HG03060 (cell line): ENCODE data around the gene FAM193A.
"Not testable (repeated sequence)": the region's sequence is repeated elsewhere in the genome, so short reads cannot be mapped to it uniquely, and the experiment has no call there.

Experiments
- ATAC-seq: cut with Tn5 transposase; IDR thresholded peaks from one replicate; pipeline ENCODE4 v1.9.1; 2021; ENCODE audit warnings: low read depth, moderate number of reproducible peaks; ENCODE audit not compliant: unreplicated experiment

FAM193A gene

GRCh38 chr4:2574009-2574408 is 37.6 kb downstream of the FAM193A start:
- ATAC-seq = no peak

GRCh38 chr4:2574863-2575262 is 38.4 kb downstream of the FAM193A start:
- ATAC-seq = no peak

- ATAC-seq = no peak
Observed at GRCh38 chr4:2576290-2576689, 39.8 kb downstream of the FAM193A start.

GRCh38 chr4:2578106-2578505 is 41.7 kb downstream of the FAM193A start:
- ATAC-seq = no peak

GRCh38 chr4:2579910-2580309 is 43.5 kb downstream of the FAM193A start:
- ATAC-seq = no peak

- ATAC-seq = no peak
Observed at GRCh38 chr4:2583092-2583491, 46.6 kb downstream of the FAM193A start.

- ATAC-seq = no peak
Observed at GRCh38 chr4:2583517-2583916, 47.1 kb downstream of the FAM193A start.

GRCh38 chr4:2586502-2586901 is 50.1 kb downstream of the FAM193A start:
- ATAC-seq = no peak

- ATAC-seq = no peak
Observed at GRCh38 chr4:2587213-2587823, 50.9 kb downstream of the FAM193A start.

- no peak for ATAC-seq
Observed at GRCh38 chr4:2588259-2588658, 51.8 kb downstream of the FAM193A start.

GRCh38 chr4:2591189-2591588 is 54.7 kb downstream of the FAM193A start:
- ATAC-seq = no peak

- not testable (repeated sequence) for ATAC-seq
Observed at GRCh38 chr4:2592014-2592413, 55.6 kb downstream of the FAM193A start.

- ATAC-seq = no peak
Observed at GRCh38 chr4:2592572-2592971, 56.1 kb downstream of the FAM193A start.

GRCh38 chr4:2593003-2593402 is 56.6 kb downstream of the FAM193A start:
- no peak for ATAC-seq

GRCh38 chr4:2595436-2595835 is 59.0 kb downstream of the FAM193A start:
- ATAC-seq = no peak

GRCh38 chr4:2595952-2596552 is 59.6 kb downstream of the FAM193A start:
- ATAC-seq = no peak

- ATAC-seq = no peak
Observed at GRCh38 chr4:2596611-2597010, 60.2 kb downstream of the FAM193A start.

GRCh38 chr4:2598511-2599303 is 62.3 kb downstream of the FAM193A start:
- peak; percentile 57 for ATAC-seq

GRCh38 chr4:2599304-2599654 is 62.8 kb downstream of the FAM193A start:
- no peak for ATAC-seq

- ATAC-seq = no peak
Observed at GRCh38 chr4:2600878-2601277, 64.4 kb downstream of the FAM193A start.

- ATAC-seq = no peak
Observed at GRCh38 chr4:2604614-2605013, 68.2 kb downstream of the FAM193A start.

- ATAC-seq = no peak
Observed at GRCh38 chr4:2606960-2607506, 70.6 kb downstream of the FAM193A start.
